SK-N-SH treated with all-trans-retinoic acid at 6 μM for 48 hours (cell line): ENCODE data around the gene ZC3H12C.

ENCODE experiments used
- RARB ChIP-seq: fragments of 250-450 bp; sonication (Bioruptor Pico); IDR thresholded peaks from 2 replicates; pipeline ENCODE4 v1.8.0; 2021; ENCODE audit warnings: mild to moderate bottlenecking, moderate library complexity
- ZFP3 ChIP-seq: fragments of 250-450 bp; sonication (Bioruptor Pico); IDR thresholded peaks from 2 replicates; pipeline ENCODE4 v1.5.0; 2020; ENCODE audit warnings: mild to moderate bottlenecking, moderate library complexity

GRCh38 chr11:110123003-110123402 is 29.8 kb downstream of the ZC3H12C start:
- TF ChIP-seq ZFP3 (CRISPR knock-in tag), result no peak
- no peak for TF ChIP-seq RARB
